Thyroid gland (tissue), 4 donors: Measurements from ENCODE around the gene WDR54. TPM values are rescaled to one million over a fixed set of nuclear protein-coding genes. Genes with fewer than 3 reads are reported as not detected.
"Not testable (repeated sequence)": the region's sequence is repeated elsewhere in the genome, so short reads cannot be mapped to it uniquely, and the experiment has no call there.

Experiments used
- DNase-seq, 2 donors: peaks; one replicate each; pipeline ENCODE4 v3.0.0-alpha.2; 2019
- H3K27ac ChIP-seq, 3 donors: fragments of 200-600 bp; sonication (generic); 1 replicate in 2 of 3; 2 replicates in 1 of 3; pipeline ENCODE4 v1.5.1; 2016 to 2019; ENCODE audit warnings: mild to moderate bottlenecking in 1 of 3, moderate library complexity in 1 of 3
- H3K27me3 ChIP-seq: fragments of 200-600 bp; sonication (generic); one replicate; pipeline ENCODE4 v1.5.1; 2019
- H3K36me3 ChIP-seq, 2 donors: fragments of 200-600 bp; sonication (generic); one replicate each; pipeline ENCODE4 v1.5.1; 2016 to 2019
- H3K4me1 ChIP-seq, 2 donors: fragments of 200-600 bp; sonication (generic); one replicate each; pipeline ENCODE4 v1.5.1; 2017 to 2019
- H3K4me3 ChIP-seq, 3 donors: fragments of 200-600 bp; sonication (generic); replicated peaks in 1 of 3; 1 replicate in 2 of 3; 2 replicates in 1 of 3; pipeline ENCODE4 v1.5.1; 2016; ENCODE audit warnings: mild to moderate bottlenecking in 1 of 3
- H3K9me3 ChIP-seq: fragments of 200-600 bp; sonication (generic); one replicate; pipeline ENCODE4 v1.5.1; 2017
- POLR2A ChIP-seq, 2 donors: fragments of 450-650 bp; IDR thresholded peaks; one replicate each; pipeline ENCODE4 v1.6.1; 2017; ENCODE audit warnings: antibody characterized with exemption in 2 of 2, mild to moderate bottlenecking in 2 of 2, moderate library complexity in 1 of 2
- WGBS, 2 donors: methylation state at CpG; one replicate each; pipeline ENCODE4 v1.1.5; 2017; 5-methylcytosine and 5-hydroxymethylcytosine counted together
- intact Hi-C: fragments of 100-400 bp; cut with DNase I; formaldehyde crosslinking; loops from one replicate; pipeline ENCODE4 v1.15.1; 2023
- total RNA-seq, 4 donors: library from RNA; depleted of rRNA; stranded (reverse); fragments of >200 nt; gene quantifications; one replicate each; pipeline ENCODE4 v1.2.3, GENCODE V29; 2016
- TF ChIP-seq, protein P1 (sequence below), 6 experiments: fragments of 200-600 bp in 3 of 6; fragments of 450-650 bp in 3 of 6; sonication (generic) in 3 of 6; IDR thresholded peaks; one replicate each; pipeline ENCODE4 v1.5.1; 2016 to 2019; ENCODE audit warnings: antibody characterized with exemption in 6 of 6, mild to moderate bottlenecking in 2 of 6, inconsistent platforms in 1 of 6, moderate library complexity in 1 of 6

Gene WDR54
- total RNA-seq, 4 donors from 2014 or later: 6.5 to 19.3 (median 13.6) TPM

- H3K4me3 ChIP-seq: no peak overlapping the region
- H3K9me3 ChIP-seq: no peaks in the 10 kb centered on the region
- intact Hi-C loops: no loop called here
- WGBS, 2 donors: 84 to 88% methylated on average over 2 of the region's 2 CpGs
- H3K4me1 ChIP-seq: peaks cover 16 to 20% of the 10 kb centered on the region in 2 donors
- TF ChIP-seq, protein P1, sequence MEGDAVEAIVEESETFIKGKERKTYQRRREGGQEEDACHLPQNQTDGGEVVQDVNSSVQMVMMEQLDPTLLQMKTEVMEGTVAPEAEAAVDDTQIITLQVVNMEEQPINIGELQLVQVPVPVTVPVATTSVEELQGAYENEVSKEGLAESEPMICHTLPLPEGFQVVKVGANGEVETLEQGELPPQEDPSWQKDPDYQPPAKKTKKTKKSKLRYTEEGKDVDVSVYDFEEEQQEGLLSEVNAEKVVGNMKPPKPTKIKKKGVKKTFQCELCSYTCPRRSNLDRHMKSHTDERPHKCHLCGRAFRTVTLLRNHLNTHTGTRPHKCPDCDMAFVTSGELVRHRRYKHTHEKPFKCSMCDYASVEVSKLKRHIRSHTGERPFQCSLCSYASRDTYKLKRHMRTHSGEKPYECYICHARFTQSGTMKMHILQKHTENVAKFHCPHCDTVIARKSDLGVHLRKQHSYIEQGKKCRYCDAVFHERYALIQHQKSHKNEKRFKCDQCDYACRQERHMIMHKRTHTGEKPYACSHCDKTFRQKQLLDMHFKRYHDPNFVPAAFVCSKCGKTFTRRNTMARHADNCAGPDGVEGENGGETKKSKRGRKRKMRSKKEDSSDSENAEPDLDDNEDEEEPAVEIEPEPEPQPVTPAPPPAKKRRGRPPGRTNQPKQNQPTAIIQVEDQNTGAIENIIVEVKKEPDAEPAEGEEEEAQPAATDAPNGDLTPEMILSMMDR (IDR thresholded peaks at IDR 0.05): no peak
- TF ChIP-seq POLR2A (IDR thresholded peaks at IDR 0.05): no peak
- no peak overlapping the region for H3K27ac ChIP-seq
- H3K36me3 ChIP-seq: no peaks in the 10 kb centered on the region
- H3K27me3 ChIP-seq: no peaks in the 10 kb centered on the region
- DNase-seq: no peak
These were observed 1.5 kb upstream of the WDR54 start for GRCh38 chr2:74420006-74420405.

GRCh38 chr2:74420443-74421103 lies 957 bp upstream of the WDR54 start:
- DNase-seq, H3K27me3 ChIP-seq, H3K27ac ChIP-seq, H3K9me3 ChIP-seq, intact Hi-C loops, H3K36me3 ChIP-seq: not testable (repeated sequence)
- 79 to 81% methylated on average over 19 of the region's 19 CpGs for WGBS, 2 donors
- H3K4me3 ChIP-seq: peak overlapping the region in 1 of 3 donors; percentile 67
- H3K4me1 ChIP-seq: peaks cover 12 to 14% of the 10 kb centered on the region in 2 donors

DNA sequence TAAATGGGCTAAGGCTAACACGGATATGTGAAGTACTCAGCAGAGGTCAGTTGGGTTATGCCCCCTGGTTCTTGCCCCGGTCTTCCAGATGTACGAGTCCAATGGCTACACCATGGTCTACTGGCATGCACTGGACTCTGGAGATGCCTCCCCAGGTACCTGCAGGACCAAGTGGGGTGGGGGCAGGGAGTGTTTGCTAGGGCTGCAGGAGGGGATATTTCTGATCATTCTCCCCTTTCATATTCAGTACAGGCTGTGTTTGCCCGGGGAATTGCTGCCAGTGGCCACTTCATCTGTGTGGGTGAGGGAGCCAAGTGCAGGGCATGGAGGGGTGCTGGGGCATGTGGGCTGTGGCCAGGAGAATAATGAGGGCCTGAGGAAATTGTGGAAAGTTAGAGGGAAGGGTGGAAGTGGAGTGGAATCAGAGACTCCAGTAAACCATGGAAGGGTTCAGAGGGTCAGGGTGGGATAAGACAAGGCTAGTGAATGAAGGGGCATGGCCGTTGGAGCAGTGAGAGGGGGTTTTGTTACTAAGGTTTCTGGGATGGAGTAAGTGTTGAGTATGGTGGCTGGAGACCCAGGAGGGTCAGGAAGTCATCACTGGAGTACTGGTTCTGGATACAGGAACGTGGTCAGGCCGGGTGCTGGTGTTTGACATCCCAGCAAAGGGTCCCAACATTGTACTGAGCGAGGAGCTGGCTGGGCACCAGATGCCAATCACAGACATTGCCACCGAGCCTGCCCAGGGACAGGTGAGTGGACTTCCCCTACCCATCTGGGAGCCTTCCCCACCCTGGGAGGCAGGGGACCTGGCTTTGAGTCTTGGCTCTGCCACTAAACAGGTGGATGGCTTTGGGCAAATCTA lies 1.9 kb downstream of the WDR54 start:
- Histone ChIP-seq H3K27ac (no peak overlapping the region), H3K9me3 (no peaks in the 10 kb centered on the region), H3K4me3 (no peak overlapping the region), H3K36me3 (peaks cover 8 to 12% of the 10 kb centered on the region in 2 donors), H3K27me3 (no peaks in the 10 kb centered on the region), H3K4me1 (peaks cover 8 to 9% of the 10 kb centered on the region in 2 donors)
- DNase-seq: no peak
- WGBS, 2 donors: 79 to 80% methylated on average over 9 of the region's 9 CpGs
- intact Hi-C loops: no loop called here
- TF ChIP-seq, protein P1 (IDR thresholded peaks at IDR 0.05): no peak
- no peak for TF ChIP-seq POLR2A (IDR thresholded peaks at IDR 0.05)

DNA sequence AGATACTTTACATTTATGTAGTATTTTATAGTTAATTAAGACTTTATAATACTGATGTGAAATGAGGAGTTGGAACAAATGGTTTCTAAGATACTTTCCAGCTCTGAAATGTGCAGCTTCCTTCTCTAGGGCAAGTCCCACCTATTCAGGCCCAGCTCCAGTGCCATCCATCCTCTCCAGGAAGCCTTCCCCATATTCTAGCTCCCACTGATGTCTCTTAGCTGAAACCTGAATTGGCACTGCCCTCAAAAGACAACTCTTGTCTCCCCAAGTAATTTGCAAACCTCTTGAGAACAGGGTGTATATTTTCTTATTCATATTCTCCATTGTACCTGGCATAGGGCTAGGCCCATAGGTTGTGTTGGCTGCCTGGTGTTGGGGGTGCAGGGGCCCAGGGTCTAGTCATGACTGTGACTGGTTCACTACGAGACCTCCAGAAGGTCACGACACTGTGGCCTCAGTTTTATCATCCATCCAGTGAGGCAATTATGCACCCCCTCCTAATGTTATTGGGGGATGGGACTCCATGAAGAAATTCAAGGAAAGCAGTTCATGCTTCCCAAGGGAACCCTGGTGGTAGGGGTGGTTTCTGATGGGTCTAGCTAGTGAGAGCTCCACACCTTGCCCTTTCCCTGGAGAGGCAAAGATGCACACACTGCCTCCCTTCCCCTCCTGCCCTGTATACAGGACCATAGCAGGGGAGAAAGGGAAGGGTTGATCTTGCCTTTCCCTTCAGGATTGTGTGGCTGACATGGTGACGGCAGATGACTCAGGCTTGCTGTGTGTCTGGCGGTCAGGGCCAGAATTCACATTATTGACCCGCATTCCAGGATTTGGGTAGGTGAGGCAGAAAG lies 2.8 kb downstream of the WDR54 start:
- Histone ChIP-seq H3K9me3 (no peaks in the 10 kb centered on the region), H3K4me3 (no peak overlapping the region), H3K27ac (no peak overlapping the region), H3K36me3 (peaks cover 17 to 19% of the 10 kb centered on the region in 2 donors), H3K4me1 (peaks cover 8 to 9% of the 10 kb centered on the region in 2 donors), H3K27me3 (no peaks in the 10 kb centered on the region)
- no peak for DNase-seq
- WGBS, 2 donors: 87 to 93% methylated on average over 5 of the region's 5 CpGs
- TF ChIP-seq POLR2A (IDR thresholded peaks at IDR 0.05): no peak
- TF ChIP-seq, protein P1 (IDR thresholded peaks at IDR 0.05): no peak
- intact Hi-C loops: no loop called here

DNA sequence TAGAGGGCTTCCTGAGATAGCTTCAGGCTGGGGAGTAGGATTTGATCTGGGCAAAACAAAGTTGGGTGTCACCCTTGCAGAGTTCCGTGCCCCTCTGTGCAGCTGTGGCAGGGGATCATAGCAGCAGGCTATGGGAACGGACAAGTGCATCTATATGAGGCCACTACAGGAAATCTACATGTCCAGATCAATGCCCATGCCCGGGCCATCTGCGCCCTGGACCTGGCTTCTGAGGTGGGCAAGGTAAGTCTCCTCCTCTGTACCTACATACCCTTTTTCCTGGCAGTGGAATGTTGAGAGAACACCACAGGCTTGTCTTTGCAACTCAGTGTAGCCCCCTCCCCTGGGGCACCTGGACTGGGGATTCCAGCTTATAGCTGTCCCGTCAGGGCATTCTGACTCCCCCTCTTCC lies 3.5 kb downstream of the WDR54 start:
- H3K4me1 ChIP-seq: peaks cover 8 to 9% of the 10 kb centered on the region in 2 donors
- peaks cover 22 to 26% of the 10 kb centered on the region in 2 donors for H3K36me3 ChIP-seq
- WGBS, 2 donors: 64 to 86% methylated on average over 2 to 5 of the region's 5 CpGs
- no peaks in the 10 kb centered on the region for H3K9me3 ChIP-seq
- TF ChIP-seq POLR2A (IDR thresholded peaks at IDR 0.05): no peak
- TF ChIP-seq, protein P1 (IDR thresholded peaks at IDR 0.05): no peak
- H3K27ac ChIP-seq: no peak overlapping the region
- intact Hi-C loops: no loop called here
- no peak for DNase-seq
- no peaks in the 10 kb centered on the region for H3K27me3 ChIP-seq
- H3K4me3 ChIP-seq: no peak overlapping the region
